M059J (cell line): ENCODE results near the gene AACS. TPM values are rescaled to one million over a fixed set of nuclear protein-coding genes. Genes with fewer than 3 reads are reported as not detected.
A peak's percentile ranks its signal among the peaks of the same experiment; 100 is the strongest.
"Not testable (repeated sequence)": the region's sequence is repeated elsewhere in the genome, so short reads cannot be mapped to it uniquely, and the experiment has no call there.

Experiments used
- DNase-seq: peaks from one replicate; pipeline ENCODE4 v3.0.0-alpha.2; 2012; ENCODE audit warnings: low read depth
- total RNA-seq: library from RNA; depleted of rRNA; stranded (reverse); fragments of >200 nt; shearing (Covaris generic); gene quantifications from 2 replicates; pipeline ENCODE4 v1.2.3, GENCODE V29; 2014; rRNA removed

The AACS gene, protein sequence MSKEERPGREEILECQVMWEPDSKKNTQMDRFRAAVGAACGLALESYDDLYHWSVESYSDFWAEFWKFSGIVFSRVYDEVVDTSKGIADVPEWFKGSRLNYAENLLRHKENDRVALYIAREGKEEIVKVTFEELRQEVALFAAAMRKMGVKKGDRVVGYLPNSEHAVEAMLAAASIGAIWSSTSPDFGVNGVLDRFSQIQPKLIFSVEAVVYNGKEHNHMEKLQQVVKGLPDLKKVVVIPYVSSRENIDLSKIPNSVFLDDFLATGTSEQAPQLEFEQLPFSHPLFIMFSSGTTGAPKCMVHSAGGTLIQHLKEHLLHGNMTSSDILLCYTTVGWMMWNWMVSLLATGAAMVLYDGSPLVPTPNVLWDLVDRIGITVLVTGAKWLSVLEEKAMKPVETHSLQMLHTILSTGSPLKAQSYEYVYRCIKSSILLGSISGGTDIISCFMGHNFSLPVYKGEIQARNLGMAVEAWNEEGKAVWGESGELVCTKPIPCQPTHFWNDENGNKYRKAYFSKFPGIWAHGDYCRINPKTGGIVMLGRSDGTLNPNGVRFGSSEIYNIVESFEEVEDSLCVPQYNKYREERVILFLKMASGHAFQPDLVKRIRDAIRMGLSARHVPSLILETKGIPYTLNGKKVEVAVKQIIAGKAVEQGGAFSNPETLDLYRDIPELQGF
- total RNA-seq, result 19.4 and 25.3 TPM in 2 replicates

DNA sequence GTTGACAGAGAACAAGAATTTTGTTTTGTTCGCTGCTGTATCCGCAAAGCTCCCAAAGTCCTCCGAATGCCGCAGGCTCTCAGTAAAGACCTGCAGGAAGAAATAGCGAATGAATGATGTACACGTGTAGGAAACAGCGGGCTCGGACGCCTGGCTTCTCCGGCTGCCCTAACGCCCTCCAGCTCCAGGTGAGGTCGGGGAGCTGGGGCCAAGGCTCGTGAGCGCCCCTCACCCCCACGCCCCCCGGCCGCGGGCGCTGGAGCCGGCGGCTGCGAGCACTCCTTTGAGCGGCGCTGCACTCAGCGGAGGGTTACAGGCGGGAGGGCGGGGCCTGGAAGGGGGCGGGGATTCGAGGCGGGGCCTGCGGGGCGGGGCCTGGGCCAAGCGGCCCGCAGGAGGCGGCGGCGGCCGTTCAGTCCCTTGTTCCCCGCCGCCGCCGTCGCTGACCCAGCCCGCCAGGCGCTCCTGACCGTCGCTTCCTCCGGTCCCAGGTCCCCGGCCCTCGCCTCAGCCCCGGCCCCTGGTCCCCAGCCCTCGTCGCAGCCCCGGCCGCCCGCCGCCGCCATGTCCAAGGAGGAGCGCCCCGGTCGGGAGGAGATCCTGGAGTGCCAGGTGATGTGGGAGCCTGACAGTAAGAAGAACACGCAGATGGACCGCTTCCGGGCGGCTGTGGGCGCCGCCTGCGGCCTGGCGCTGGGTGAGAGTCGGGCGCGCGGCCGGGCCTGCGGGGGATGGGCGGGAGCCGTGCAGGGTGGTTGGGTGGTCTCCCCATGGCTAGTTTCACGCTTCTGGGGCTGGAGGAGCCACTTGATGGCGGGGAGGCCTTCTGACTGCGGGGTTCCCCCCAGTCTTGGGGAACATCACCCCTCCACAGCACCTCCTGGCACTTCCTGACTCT, at the start of gene AACS:
Gene AACS, plus strand, starts transcription at position 415 of the 898 bp plus-strand sequence. Its CDS starts 150 bp downstream, at position 565.
- DNase-seq, result peak; percentile 69

DNA sequence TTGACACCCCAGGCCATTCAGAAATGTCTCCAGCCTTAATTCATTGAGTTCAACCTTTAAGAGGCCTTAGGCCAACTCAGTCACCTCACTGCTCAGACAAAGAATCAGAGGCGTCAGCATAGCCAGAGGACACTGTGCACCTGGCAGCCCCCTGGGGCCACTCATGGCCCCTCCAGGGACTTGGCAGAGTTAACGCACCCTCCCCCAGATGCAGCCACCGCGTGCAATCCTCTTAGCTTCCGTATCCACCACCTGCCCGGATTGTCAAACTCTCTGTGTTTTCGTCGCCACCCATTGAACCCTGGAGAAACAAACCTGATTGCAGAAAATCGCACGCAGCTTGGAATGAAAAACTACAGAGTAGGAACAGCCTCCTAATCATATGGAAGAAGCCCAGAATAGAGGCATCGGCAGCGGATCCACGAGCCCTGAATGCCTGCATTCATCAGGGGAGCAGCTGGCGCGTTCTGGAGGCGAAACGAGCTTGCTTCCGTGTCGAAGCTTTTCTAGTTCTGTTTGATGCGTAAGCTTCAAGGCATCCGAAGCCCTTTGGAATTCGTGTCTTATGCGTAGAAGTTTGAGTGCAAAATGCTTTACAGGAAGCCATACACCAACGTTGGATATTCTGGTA, 49.4 kb upstream of the AACS start:
- DNase-seq, result no peak

DNA sequence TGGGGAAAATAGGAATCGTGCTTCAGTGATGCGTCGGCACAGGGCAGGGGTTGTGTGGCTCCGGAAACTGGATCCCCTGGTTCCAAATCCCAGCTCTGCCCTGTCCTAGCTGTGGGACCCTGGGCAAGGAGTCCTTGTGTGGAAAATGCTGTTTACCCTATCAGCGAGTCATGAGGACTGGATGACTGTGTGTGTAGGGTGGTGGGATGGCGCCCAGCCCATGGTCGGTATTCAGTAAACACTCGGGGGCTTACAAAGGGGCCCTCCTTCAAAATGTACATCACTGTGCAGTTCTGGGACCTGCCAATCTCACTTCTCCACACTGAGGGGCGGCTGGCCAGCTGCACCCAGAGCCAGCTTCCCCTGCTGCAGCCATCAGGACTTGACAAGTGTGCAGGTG, 47.4 kb upstream of the AACS start:
- no peak for DNase-seq

DNA sequence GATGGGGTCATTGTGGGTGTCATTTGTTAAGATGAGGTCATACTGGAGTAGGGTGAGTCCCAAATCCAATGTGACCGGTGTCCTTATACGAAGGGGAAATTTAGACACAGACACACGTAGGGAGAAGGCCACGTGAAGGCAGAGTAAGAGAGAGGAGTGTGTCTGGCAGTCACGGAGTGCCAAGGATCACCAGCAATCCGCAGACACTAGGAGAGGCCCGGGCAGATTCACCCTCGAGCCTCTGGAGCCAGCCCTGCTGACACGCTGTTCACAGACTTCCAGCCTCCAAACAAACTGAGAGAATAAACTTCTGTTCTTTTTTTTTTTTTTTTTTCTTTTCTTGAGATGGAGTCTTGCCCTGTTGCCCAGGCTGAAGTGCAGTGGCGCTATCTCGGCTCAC, 46.9 kb upstream of the AACS start:
- DNase-seq, result no peak

DNA sequence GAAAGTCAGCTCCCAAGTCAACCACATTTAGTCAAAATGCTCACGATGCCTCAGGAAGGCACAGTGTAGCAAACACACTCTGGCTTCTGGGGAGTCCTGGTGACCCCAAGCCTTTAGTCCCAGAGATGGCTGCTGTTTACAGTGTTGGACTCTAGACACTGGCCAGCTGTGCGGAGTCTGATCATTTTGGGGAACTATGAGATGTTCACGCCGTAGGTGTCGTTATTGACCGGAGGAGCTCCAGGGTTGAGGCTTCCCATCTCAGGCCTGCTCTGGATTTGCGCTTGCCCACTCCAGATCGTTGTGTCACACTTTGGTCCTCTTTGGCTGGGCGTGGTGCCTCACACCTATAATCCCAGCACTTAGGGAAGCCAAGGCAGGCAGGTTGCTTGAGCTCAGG, 44.1 kb upstream of the AACS start:
- DNase-seq, result no peak

DNA sequence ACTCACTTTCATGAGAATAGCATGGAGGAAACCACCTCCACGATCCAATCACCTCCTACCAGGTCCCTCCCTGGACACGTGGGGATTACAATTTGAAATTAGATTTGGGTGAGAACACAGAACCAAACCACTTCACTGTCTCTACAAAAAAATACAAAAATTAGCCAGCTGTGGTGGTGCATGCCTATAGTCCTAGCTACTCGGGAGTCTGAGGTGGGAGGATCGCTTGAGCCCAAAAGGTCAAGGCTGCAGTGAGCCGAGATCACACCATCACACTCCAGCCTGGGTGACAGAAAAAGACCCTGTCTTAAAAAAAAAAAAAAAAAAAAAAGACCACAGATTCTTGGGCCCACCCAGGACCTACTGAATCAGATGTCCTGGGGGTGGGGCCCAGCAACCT, 43.5 kb upstream of the AACS start:
- DNase-seq, result no peak

DNA sequence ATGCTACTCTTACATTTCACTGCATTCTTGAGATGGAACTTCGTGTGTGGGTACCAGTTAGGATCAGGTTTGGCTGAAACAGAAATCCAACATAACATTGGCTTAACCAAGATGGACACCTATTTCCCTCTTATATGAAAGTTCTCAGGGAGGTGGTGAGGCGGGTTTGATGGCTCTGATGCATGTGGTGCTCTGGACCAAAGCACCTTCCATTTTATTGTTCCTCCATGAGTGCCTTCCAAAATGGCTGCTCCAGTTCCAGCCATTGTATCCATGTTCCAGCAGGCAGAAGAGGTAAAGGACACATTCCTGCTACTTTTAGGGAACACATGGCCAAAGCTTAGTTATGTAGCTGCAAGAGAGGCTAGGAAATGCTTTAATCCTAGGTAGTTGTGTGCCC, 42.2 kb upstream of the AACS start:
- DNase-seq, result no peak

DNA sequence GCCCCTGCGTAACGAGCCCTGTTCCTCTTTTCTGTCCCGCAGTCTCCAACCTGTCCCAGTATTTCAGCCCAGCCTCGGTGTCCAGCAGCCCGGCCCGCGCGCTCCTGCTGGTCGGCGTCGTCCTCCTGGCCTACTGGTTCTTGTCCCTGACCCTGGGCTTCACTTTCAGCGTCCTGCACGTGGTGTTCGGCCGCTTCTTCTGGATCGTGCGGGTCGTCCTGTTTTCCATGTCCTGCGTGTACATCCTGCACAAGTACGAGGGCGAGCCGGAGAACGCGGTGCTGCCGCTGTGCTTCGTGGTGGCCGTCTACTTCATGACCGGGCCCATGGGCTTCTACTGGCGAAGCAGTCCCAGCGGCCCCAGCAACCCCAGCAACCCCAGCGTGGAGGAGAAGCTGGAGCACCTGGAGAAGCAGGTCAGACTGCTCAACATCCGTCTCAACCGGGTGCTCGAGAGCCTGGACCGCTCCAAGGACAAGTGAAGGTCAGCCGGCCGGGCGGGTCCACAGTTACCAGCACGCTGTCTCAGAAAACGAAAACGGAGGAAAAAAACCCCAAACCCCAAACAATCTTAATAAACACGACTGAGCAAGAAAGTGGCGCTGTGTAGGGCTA, 40.2 kb upstream of the AACS start:
- no peak for DNase-seq

DNA sequence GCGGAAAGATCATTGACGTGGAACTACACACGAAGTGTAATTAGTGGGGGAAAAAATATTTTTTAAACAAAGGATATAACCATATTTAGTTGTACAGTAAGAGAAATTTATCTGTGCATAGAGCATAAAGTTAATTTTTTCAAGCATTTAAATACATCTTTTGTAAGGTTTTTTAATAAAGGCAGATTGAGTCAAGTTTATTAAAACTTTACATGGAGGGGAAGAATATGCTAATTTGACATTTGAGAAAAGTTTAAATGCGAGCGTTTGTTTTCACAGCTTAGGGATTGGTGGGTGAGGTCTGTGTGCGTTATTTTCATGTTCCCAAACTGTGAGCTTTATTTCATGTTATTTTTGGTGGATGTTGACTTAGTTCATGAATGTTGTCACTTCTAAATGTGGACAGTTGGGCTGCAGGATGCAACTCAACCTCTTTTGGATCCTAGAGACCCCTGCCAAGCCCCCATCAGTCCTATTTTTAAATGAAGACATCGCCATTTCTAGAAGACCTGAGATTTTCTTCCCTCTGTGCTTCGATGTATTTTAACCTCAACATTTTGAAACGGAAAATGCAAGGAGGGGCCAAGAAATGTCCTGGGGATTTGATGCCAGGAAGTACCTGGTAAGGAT, 39.5 kb upstream of the AACS start:
- DNase-seq, result no peak

DNA sequence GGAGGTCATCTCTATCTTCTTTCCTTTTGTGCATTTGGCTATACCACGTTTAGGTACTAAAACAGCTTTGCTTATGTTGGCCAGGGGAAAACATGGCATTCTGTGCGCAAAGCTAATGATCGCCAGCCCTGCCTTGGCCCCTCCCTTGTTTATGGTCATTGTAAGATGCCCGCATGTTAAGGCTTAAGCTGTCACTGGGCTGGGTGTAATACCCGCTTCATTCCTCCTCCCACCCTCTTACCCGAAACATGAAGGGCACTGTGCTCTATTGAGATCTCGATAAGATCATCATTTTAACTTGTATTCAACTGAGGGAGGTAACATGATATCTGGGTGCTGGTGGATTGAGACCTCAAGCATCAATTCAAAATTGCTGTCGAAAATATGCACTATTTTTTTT, 37.1 kb upstream of the AACS start:
- no peak for DNase-seq

DNA sequence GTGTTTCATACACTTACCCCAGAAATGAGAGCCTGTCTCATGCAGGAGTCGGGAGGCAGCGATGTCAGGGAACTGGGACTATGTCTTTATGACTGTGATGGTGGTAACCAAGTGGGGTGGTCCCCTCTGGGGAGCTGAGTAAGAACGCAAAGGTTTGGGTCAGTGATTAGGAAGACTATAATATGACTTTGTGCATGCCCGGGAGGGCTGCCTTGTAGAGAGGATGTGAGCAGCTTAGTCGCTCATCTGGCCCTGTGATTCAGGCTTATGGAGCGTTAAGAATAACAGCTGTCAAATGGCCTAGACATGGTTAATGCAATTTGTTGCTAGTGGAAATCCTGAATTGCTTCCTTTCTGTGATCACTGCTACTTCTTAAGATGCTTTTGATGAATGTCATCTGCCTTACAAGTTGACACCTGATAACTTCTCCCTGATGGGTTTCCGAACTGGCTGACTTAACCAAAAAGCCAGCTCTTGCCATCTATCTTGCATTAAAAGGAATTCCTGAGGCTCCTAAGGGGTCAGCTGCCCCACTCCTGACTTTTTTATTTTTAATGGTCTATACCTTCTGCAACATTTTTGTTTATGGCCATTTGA, 35.4 kb upstream of the AACS start:
- no peak for DNase-seq

DNA sequence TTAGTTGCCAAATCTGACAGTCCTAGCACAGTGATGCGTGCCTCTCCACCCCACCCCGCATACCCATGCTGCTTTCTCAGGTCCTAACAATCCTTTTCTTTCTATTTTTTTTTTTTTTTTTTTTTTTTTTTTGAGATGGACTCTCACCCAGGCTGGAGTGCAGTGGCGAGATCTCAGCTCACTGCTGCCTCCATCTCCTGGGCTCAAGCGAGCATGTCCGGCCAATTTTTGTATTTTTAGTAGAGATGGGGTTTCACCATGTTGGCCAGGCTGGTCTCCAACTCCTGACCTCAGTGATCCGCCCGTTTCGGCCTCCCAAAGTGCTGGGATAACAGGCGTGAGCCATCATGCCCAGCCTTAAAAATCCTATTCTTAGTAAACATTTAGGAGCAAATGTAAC, 33.8 kb upstream of the AACS start:
- not testable (repeated sequence) for DNase-seq

DNA sequence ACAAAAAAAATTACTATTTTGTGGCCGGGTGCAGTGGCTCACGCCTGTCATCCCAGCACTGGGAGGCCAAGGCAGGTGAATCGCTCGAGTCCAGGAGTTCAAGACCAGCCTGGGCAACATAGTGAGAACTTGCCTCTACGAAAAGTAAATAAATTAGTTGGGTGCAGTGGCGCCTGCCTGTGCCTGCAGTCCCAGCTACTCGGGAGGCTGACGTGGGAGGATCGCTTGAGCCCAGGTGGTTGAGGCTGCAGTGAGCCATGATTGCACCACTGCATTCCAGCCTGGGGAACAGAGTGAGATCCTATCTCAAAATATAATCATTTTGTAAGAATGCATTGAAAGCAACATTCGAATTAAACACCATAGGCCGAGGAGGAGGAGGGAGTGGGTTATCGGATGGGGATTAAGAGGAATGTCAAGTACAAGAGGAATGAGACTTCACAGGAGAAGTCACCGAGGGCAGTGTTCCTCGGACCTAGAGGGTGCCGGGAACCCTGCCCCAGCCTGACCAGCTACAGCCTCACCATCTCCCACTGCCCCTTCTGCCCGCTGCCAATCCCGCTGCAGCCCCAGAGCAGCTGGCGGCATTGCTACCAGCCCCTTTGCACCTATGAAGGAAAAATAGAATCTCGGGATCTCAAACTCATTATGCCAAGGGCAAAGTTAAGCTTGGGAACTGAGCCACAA, 32.6 kb upstream of the AACS start:
- DNase-seq, result no peak

DNA sequence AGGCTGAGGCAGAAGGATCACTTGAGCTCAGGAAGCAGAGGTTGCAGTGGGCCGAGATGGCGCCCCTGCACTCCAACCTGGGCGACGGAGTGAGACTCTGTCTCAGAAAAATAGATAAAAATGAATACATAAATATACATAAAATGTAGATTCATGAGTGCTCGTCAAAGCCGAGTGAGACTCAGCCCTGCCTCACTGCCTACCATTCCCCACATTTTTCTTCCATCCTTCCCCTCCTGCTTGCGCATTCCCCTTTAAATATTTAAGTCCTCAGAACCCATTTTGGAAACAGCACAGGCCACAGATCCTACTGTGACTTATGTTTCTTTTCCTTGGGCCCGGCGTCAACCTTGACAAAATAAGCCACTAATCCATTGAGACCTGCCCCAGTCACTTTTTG, 31.9 kb upstream of the AACS start:
- no peak for DNase-seq

DNA sequence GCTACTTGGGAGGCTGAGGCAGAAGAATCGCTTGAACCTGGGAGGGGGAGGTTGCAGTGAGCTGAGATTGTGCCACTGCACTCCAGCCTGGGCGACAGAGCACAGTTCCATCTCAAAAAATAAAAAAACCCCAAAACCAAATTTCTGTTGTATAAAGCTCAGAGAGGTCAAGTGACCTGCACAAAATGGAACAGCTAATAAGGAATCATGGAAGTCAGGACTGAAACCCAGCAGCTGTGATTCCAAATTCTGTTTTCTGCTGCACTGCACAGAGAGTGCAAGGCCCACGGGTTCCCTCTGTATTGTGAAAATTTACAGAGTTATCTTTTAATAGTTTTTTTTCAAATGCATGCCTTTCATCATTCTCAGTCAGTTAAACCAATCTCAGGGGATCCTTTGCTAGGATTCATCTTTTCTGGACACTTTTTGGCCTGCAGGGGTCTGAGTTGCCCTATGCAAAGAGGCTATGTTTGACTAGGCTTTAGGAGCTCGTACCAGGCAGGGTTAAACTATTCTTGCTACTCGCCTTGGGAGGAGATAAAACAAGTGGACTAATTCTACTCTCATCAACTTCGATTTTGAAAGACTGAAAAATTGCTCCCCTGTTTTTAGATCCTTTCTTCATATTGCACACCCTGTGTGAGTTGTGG, 26.1 kb upstream of the AACS start:
- DNase-seq, result no peak

DNA sequence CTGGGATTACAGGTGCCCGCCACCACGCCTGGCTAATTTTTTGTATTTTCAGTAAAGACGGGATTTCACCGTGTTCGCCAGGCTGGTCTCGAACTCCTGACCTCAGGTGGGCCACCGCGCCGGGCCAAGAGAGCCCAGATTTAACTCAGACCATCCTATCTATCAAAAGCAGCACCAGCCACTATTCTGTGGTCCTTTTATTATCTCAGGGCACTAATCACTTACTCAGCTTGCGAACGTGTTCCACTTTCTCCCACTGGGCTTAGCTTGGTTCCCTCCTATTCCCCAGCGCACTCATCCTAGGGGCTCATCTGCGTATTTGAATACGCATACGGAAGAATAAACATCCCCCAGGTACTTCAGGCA, 16.2 kb upstream of the AACS start:
- DNase-seq, result no peak

DNA sequence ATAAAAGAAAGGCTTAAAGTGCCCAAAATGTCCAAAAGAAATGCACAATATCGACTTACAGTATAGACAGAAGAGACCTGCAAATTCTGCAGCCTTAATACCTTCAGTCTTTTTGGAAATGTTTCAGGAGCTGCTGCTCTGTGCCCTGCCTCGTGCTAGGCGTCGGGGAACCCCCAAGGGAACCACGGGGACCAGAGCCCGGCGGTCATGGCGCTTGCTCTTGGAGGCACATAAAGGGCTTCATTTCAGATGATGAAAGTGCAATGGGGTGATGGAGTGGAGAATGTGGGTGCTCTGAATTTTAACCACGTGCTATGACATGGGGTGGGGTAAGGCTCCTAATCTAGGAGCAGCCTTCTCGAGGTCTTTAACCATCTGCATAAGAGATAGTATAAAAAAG, 14.8 kb upstream of the AACS start:
- no peak for DNase-seq

DNA sequence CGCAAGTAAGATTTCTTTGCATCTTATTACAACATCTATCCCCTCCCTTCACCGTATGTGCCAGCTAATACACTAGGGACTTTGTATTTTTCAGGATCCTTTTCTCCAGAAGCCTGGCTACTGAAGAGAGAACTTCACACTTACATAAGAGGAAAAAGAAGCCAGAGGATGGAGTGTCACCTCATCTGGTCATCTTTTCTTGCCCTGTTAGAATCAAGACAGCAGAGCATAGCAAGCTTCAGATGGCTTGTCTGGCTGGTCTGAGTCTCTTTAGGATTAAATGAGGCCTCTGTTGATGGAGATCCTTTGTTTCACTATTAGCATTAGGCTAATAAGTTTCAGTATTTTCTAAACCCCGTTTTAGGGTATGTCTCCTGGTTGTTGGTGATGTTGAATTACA, 14.4 kb upstream of the AACS start:
- no peak for DNase-seq

DNA sequence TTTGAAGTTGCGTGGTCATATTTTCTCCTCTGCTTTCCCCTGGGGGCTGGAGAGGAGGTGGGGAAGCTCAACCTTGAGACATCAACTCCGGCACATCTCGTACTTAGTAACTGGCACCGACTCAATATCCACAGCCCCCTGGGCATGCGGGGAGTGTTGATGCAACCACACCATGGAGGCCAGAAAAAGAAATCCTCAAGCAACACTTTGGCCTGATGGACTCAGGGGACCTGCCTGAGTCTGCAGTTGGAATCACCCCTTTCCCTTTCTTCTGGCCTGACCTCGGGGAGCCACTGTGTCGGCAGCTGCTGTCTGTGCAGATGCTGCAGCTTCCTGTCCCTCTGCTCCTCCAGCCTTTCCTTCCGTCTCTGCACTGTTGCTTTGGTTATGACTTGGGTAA, 11.4 kb upstream of the AACS start:
- DNase-seq, result no peak

DNA sequence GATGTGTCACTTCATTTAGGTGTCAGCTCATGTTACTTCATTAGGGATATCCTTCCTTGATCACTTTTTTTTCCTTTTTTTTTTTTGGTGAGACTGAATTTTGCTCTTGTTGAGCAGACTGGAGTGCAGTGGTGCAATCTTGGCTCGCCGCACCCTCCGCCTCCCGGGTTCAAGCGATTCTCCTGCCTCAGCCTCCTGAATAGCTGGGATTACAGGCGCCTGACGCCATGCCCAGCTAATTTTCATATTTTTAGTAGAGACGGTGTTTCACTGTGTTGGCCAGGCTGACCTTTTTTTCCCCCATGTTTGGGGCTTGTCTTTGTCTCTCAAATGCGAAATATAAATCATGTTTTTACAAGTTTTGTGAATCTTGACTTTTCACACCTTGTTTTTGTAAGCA, 9.6 kb upstream of the AACS start:
- no peak for DNase-seq
